CD14-positive monocyte (primary cell): ENCODE data around the gene SELENOP. TPM values are rescaled to one million over a fixed set of nuclear protein-coding genes. Genes with fewer than 3 reads are reported as not detected.

Experiments
- DNase-seq, 3 donors: peaks; one replicate each; pipeline ENCODE4 v3.0.0-alpha.2; 2011 to 2022
- H2AFZ ChIP-seq: 2 replicates; pipeline ENCODE4 v1.6.0; 2012; ENCODE audit warnings: mild to moderate bottlenecking, low read depth, low read length, inconsistent platforms; ENCODE audit not compliant: insufficient read depth, poor library complexity, severe bottlenecking
- H3K27ac ChIP-seq, 2 donors: 1 replicate in 1 of 2; 2 replicates in 1 of 2; pipeline ENCODE4 v1.5.1; 2012 to 2013; ENCODE audit warnings: low read length in 2 of 2, control low read depth in 1 of 2, inconsistent platforms in 1 of 2, low read depth in 1 of 2, mild to moderate bottlenecking in 1 of 2
- H3K27me3 ChIP-seq, 2 donors: one replicate each; pipeline versions ENCODE4 v1.6.0 to v1.6.1; 2011 to 2013; ENCODE audit warnings: low read length in 2 of 2; ENCODE audit not compliant: control insufficient read depth in 2 of 2, insufficient read depth in 2 of 2
- H3K36me3 ChIP-seq, 2 donors: replicated peaks in 1 of 2; 1 replicate in 1 of 2; 2 replicates in 1 of 2; pipeline versions ENCODE4 v1.5.1 to v1.6.1; 2012 to 2013; ENCODE audit warnings: low read length in 2 of 2, control low read depth in 1 of 2, inconsistent platforms in 1 of 2, mild to moderate bottlenecking in 1 of 2; ENCODE audit not compliant: insufficient read depth in 2 of 2, control insufficient read depth in 1 of 2
- H3K4me1 ChIP-seq, 2 donors: 1 replicate in 1 of 2; 2 replicates in 1 of 2; pipeline versions ENCODE4 v1.5.1 to v1.6.1; 2012 to 2013; ENCODE audit warnings: low read length in 2 of 2, control low read depth in 1 of 2, inconsistent platforms in 1 of 2, mild to moderate bottlenecking in 1 of 2, moderate library complexity in 1 of 2; ENCODE audit not compliant: insufficient read depth in 2 of 2, control insufficient read depth in 1 of 2
- H3K4me2 ChIP-seq: replicated peaks from 2 replicates; pipeline ENCODE3; 2012; ENCODE audit warnings: low read length, moderate library complexity, mild to moderate bottlenecking; ENCODE audit not compliant: poor library complexity, severe bottlenecking; ENCODE audit errors: extremely low read depth
- H3K4me3 ChIP-seq, 3 experiments: fragments of 200-600 bp in 1 of 3; sonication (generic) in 1 of 3; replicated peaks in 1 of 3; 1 replicate in 2 of 3; 2 replicates in 1 of 3; pipeline ENCODE4 v1.5.1; 2011 to 2013; ENCODE audit warnings: low read length in 3 of 3, mild to moderate bottlenecking in 3 of 3, control low read depth in 2 of 3, low read depth in 2 of 3, inconsistent platforms in 1 of 3, moderate library complexity in 1 of 3
- H3K79me2 ChIP-seq: 2 replicates; pipeline ENCODE4 v1.6.0; 2012; ENCODE audit warnings: mild to moderate bottlenecking, control low read depth, inconsistent platforms, low read length, moderate library complexity; ENCODE audit not compliant: insufficient read depth
- H3K9ac ChIP-seq: 2 replicates; pipeline ENCODE4 v1.6.0; 2017; ENCODE audit warnings: low read length, mild to moderate bottlenecking; ENCODE audit not compliant: insufficient read depth, poor library complexity, severe bottlenecking
- H3K9me3 ChIP-seq, 2 donors: replicated peaks in 1 of 2; 1 replicate in 1 of 2; 2 replicates in 1 of 2; pipeline versions ENCODE4 v1.5.1 to v1.6.1; 2012 to 2013; ENCODE audit warnings: low read length in 2 of 2, control low read depth in 1 of 2; ENCODE audit not compliant: control insufficient read depth in 1 of 2, insufficient read depth in 1 of 2
- H4K20me1 ChIP-seq: 2 replicates; pipeline ENCODE4 v1.6.0; 2012; ENCODE audit warnings: mild to moderate bottlenecking, low read length, control low read depth, moderate library complexity; ENCODE audit not compliant: insufficient read depth
- H3K27ac Mint-ChIP-seq, 7 donors: one replicate each; pipeline ENCODE4 v1.8.0; 2020; ENCODE audit warnings: mild to moderate bottlenecking in 7 of 7, mixed read lengths in 7 of 7, moderate library complexity in 6 of 7, inconsistent platforms in 2 of 7
- H3K27me3 Mint-ChIP-seq, 3 donors: one replicate each; pipeline ENCODE4 v1.8.0; 2021 to 2022; ENCODE audit warnings: low read depth in 3 of 3, mild to moderate bottlenecking in 3 of 3, mixed read lengths in 3 of 3, moderate library complexity in 3 of 3, inconsistent platforms in 1 of 3
- H3K36me3 Mint-ChIP-seq, 2 donors: one replicate each; pipeline ENCODE4 v1.8.0; 2020; ENCODE audit warnings: mixed read lengths in 2 of 2, inconsistent platforms in 1 of 2, mild to moderate bottlenecking in 1 of 2
- H3K4me1 Mint-ChIP-seq: one replicate; pipeline ENCODE4 v1.8.0; 2020; ENCODE audit warnings: mild to moderate bottlenecking, mixed read lengths
- H3K4me3 Mint-ChIP-seq, 2 donors: one replicate each; pipeline ENCODE4 v1.8.0; 2020; ENCODE audit warnings: mild to moderate bottlenecking in 2 of 2, mixed read lengths in 2 of 2, moderate library complexity in 1 of 2
- H3K9me3 Mint-ChIP-seq, 7 donors: one replicate each; pipeline ENCODE4 v1.8.0; 2020 to 2022; ENCODE audit warnings: mixed read lengths in 7 of 7, mild to moderate bottlenecking in 6 of 7, moderate library complexity in 6 of 7, inconsistent platforms in 2 of 7
- WGBS: methylation state at CpG from one replicate; pipeline ENCODE4 v1.1.5; 2013; ENCODE audit warnings: missing lambda C conversion rate; ENCODE audit not compliant: insufficient coverage; 5-methylcytosine and 5-hydroxymethylcytosine counted together
- intact Hi-C, 2 donors: fragments of 100-400 bp; cut with micrococcal nuclease; formaldehyde crosslinking; loops; one replicate each; pipeline versions ENCODE4 v1.15.0 to v1.15.1; 2023
- polyA plus RNA-seq, 3 donors: library from polyadenylated mRNA; depleted of rRNA in 1 of 3; unstranded in 2 of 3; stranded (reverse) in 1 of 3; fragments of 300-500 nt in 2 of 3; fragments of >200 nt in 1 of 3; fragmentation: Illumina TruSeq in 2 of 3; gene quantifications; 1 replicate in 2 of 3; 2 replicates in 1 of 3; pipeline ENCODE4 v1.2.3, GENCODE V29; 2012 to 2021
- TF ChIP-seq, protein P1 (sequence below): fragments of 200-600 bp; IDR thresholded peaks from one replicate; pipeline ENCODE4 v1.8.0; 2022; ENCODE audit warnings: antibody characterized with exemption, mild to moderate bottlenecking

SELENOP gene
- polyA plus RNA-seq, 3 donors = 0.24 to 0.33 TPM; not detected in 1

DNA sequence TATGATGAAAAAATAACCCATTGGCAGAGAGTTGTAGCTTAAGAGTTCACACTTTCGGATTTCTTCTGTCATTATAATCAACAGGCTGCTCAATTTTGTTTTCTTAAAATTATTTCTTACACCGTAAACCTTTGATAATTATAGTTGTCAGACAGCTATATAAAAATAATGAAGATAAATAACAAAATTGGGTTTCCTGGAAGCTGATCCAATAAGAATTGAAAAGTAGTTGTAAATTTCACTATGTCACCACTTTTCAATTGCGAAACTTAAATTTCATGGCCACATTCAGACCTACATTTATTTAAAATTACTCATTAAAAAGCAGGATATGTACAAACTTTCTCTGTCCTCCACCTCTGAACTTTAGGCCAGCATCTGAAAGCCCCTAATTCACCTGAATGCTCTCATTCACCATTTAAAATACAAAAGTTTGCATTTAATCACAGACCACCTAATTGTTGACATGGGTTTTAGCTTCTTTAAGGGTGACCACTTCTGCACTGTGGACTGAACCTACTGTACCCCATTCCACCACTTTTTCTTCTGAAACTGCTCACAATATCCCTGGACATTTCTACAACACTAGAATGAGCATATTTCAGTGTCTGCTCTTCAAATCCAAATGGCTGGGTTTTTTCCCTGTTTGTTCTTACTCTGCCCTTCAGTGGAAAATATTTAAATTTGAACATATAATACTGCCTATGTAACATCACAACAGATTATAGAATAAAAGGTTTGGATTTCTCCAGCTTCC lies 680 bp downstream of the SELENOP start:
- Histone ChIP-seq H3K79me2 (no peaks in the 10 kb centered on the region), H3K27me3 (no peaks in the 10 kb centered on the region), H3K4me1 (peaks cover 6 to 8% of the 10 kb centered on the region in 2 donors), H3K9ac (no peak overlapping the region), H3K36me3 (no peaks in the 10 kb centered on the region), H3K9me3 (no peaks in the 10 kb centered on the region), H4K20me1 (no peaks in the 10 kb centered on the region), H3K4me3 (no peak overlapping the region), H2AFZ (peak overlapping the region; percentile 49), H3K4me2 (no peak overlapping the region), H3K27ac (no peak overlapping the region)
- no peak overlapping the region for H3K4me3 Mint-ChIP-seq
- intact Hi-C loops = no loop called here
- TF ChIP-seq, protein P1, sequence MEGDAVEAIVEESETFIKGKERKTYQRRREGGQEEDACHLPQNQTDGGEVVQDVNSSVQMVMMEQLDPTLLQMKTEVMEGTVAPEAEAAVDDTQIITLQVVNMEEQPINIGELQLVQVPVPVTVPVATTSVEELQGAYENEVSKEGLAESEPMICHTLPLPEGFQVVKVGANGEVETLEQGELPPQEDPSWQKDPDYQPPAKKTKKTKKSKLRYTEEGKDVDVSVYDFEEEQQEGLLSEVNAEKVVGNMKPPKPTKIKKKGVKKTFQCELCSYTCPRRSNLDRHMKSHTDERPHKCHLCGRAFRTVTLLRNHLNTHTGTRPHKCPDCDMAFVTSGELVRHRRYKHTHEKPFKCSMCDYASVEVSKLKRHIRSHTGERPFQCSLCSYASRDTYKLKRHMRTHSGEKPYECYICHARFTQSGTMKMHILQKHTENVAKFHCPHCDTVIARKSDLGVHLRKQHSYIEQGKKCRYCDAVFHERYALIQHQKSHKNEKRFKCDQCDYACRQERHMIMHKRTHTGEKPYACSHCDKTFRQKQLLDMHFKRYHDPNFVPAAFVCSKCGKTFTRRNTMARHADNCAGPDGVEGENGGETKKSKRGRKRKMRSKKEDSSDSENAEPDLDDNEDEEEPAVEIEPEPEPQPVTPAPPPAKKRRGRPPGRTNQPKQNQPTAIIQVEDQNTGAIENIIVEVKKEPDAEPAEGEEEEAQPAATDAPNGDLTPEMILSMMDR = no peak
- H3K9me3 Mint-ChIP-seq = no peaks in the 10 kb centered on the region
- peaks cover 20% of the 10 kb centered on the region for H3K4me1 Mint-ChIP-seq
- peak overlapping the region in 1 of 7 donors; percentile 61 for H3K27ac Mint-ChIP-seq
- peaks cover 0 to 2% (median 0%) of the 10 kb centered on the region in 3 donors for H3K27me3 Mint-ChIP-seq
- no CpG with 5 or more reads among the region's 3 CpGs for WGBS
- no peak for DNase-seq
- H3K36me3 Mint-ChIP-seq = no peaks in the 10 kb centered on the region

DNA sequence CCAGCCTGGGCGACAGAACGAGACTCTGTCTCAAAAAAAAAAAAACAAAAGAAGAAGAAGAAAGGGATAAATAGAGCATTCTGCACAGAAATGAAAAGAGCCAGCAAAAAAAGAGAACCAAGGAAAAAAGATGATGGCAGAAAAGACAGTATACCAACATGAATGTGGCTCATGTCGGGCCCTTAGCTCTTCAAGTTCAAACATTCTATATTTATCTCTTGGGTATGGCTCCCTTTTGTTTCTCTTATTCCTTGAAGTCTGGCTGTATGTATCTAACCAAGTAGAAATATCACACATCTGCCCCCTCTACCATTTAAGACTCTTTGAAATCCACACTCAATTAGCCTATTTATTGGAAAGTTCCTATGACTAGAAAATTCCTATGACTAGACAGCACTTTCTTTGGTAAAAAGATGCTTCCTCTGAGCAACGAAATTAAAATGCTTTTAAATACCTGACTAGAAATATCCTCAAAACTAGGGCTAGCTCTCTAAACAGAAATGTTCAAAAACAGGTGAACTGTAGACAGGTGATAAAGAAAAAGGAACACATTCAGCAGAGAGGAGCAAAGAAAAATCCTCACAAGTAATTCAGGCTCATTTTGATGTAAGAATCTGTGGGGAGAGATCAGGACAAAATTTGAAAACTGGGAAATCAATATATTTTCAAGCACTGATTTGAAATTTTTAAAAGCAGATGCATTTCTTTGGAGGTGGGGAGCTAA lies 2.6 kb downstream of the SELENOP start:
- H3K4me2 ChIP-seq = no peak overlapping the region
- peaks cover 6 to 8% of the 10 kb centered on the region in 2 donors for H3K4me1 ChIP-seq
- Mint-ChIP-seq H3K4me1 (peaks cover 20% of the 10 kb centered on the region), H3K27ac (peak overlapping the region in 1 of 7 donors; percentile 33), H3K36me3 (no peaks in the 10 kb centered on the region), H3K27me3 (peaks cover 0 to 2% (median 0%) of the 10 kb centered on the region in 3 donors), H3K9me3 (no peaks in the 10 kb centered on the region), H3K4me3 (no peak overlapping the region)
- WGBS = 100% methylated on average over 2 of the region's 4 CpGs
- intact Hi-C loops = no loop called here
- H3K4me3 ChIP-seq = no peak overlapping the region
- no peak overlapping the region for H3K27ac ChIP-seq
- no peaks in the 10 kb centered on the region for H3K36me3 ChIP-seq
- no peaks in the 10 kb centered on the region for H3K79me2 ChIP-seq
- no peaks in the 10 kb centered on the region for H4K20me1 ChIP-seq
- H3K27me3 ChIP-seq = no peaks in the 10 kb centered on the region
- TF ChIP-seq, protein P1 = no peak
- H3K9me3 ChIP-seq = no peaks in the 10 kb centered on the region
- DNase-seq = no peak
- no peak overlapping the region for H2AFZ ChIP-seq
- no peak overlapping the region for H3K9ac ChIP-seq
